ENCODE data around the gene MORN3.

DNA sequence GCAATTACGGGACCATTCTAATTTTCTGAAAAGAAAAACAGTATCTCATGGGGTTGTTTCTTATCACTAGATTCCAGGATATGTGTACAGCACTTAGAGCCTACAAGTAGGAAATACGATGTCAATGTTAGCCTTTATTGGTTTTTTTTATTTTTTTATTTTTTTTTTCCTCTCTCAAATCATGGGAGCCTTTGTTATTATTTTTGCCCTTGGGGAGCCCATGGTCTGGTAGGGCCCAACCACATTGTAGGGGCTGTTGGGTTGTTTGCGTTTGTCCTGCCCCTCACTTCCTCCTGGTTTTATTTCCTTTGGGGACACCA, 5.9 kb downstream of the MORN3 start:
- TF ChIP-seq, protein P1, sequence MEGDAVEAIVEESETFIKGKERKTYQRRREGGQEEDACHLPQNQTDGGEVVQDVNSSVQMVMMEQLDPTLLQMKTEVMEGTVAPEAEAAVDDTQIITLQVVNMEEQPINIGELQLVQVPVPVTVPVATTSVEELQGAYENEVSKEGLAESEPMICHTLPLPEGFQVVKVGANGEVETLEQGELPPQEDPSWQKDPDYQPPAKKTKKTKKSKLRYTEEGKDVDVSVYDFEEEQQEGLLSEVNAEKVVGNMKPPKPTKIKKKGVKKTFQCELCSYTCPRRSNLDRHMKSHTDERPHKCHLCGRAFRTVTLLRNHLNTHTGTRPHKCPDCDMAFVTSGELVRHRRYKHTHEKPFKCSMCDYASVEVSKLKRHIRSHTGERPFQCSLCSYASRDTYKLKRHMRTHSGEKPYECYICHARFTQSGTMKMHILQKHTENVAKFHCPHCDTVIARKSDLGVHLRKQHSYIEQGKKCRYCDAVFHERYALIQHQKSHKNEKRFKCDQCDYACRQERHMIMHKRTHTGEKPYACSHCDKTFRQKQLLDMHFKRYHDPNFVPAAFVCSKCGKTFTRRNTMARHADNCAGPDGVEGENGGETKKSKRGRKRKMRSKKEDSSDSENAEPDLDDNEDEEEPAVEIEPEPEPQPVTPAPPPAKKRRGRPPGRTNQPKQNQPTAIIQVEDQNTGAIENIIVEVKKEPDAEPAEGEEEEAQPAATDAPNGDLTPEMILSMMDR (IDR thresholded peaks at IDR 0.05): no peak
- no peak for TF ChIP-seq POLR2A (IDR thresholded peaks at IDR 0.05)
